SK-N-SH (cell line): ENCODE results near the gene HLA-DRB1. TPM values are rescaled to one million over a fixed set of nuclear protein-coding genes. Genes with fewer than 3 reads are reported as not detected.
"Not testable (repeated sequence)": the region's sequence is repeated elsewhere in the genome, so short reads cannot be mapped to it uniquely, and the experiment has no call there.

Experiments
- CTCF ChIA-PET: fragments of 300-600, 350-600 bp; formaldehyde crosslinking; extraction: SDS; loops from one replicate; lab custom pipeline; 2021; lab: Yijun Ruan, JAX
- POLR2A ChIA-PET: fragments of 350-600 bp; sonication (Branson Sonifier 250); formaldehyde crosslinking; extraction: SDS; loops from one replicate; lab custom pipeline; 2020; ENCODE audit warnings: antibody characterized with exemption, inconsistent platforms; lab: Yijun Ruan, JAX
- DNase-seq: peaks from one replicate; pipeline ENCODE4 v3.0.0; 2012
- H2AFZ ChIP-seq: fragments of 200-600 bp; sonication (generic); 2 replicates; pipeline ENCODE4 v1.8.1; 2016; ENCODE audit warnings: antibody characterized with exemption, mild to moderate bottlenecking, low read depth
- H3F3A ChIP-seq: fragments of 200-600 bp; sonication (generic); replicated peaks from 2 replicates; pipeline ENCODE3; 2016; ENCODE audit warnings: antibody characterized with exemption, mild to moderate bottlenecking; ENCODE audit not compliant: insufficient read depth
- H3K27ac ChIP-seq, 2 experiments: fragments of 200-500 bp in 1 of 2; fragments of 200-600 bp in 1 of 2; sonication (Bioruptor generic) in 1 of 2; sonication (generic), shearing (Covaris generic) in 1 of 2; 2 replicates each; pipeline versions ENCODE4 v1.5.1 to v1.6.1; 2014 to 2016; ENCODE audit warnings: low read depth in 2 of 2, inconsistent platforms in 1 of 2, low read length in 1 of 2, mild to moderate bottlenecking in 1 of 2, mixed read lengths in 1 of 2
- H3K27me3 ChIP-seq: fragments of 200-600 bp; sonication (generic), shearing (Covaris generic); 2 replicates; pipeline ENCODE4 v1.6.1; 2016; ENCODE audit warnings: mixed run types; ENCODE audit not compliant: insufficient read depth
- H3K36me3 ChIP-seq, 2 experiments: fragments of 200-500 bp in 1 of 2; fragments of 200-600 bp in 1 of 2; sonication (Bioruptor generic) in 1 of 2; sonication (generic) in 1 of 2; replicated peaks in 1 of 2; 2 replicates each; pipeline versions ENCODE3 to v1.5.1; 2014 to 2016; ENCODE audit warnings: low read length in 1 of 2, mild to moderate bottlenecking in 1 of 2; ENCODE audit not compliant: insufficient read depth in 2 of 2, control insufficient read depth in 1 of 2
- H3K4me1 ChIP-seq, 2 experiments: fragments of 200-500 bp in 1 of 2; fragments of 200-600 bp in 1 of 2; sonication (Bioruptor generic) in 1 of 2; sonication (generic), shearing (Covaris generic) in 1 of 2; 2 replicates each; pipeline versions ENCODE4 v1.5.1 to v1.6.1; 2014 to 2016; ENCODE audit warnings: low read depth in 1 of 2, low read length in 1 of 2, mixed run types in 1 of 2; ENCODE audit not compliant: insufficient read depth in 2 of 2, control insufficient read depth in 1 of 2
- H3K4me2 ChIP-seq: fragments of 200-600 bp; sonication (generic), shearing (Covaris generic); 2 replicates; pipeline ENCODE4 v1.6.1; 2017; ENCODE audit warnings: mixed run types
- H3K4me3 ChIP-seq, 2 experiments: fragments of 200-500 bp in 1 of 2; fragments of 200-600 bp in 1 of 2; sonication (Bioruptor generic) in 1 of 2; sonication (generic), shearing (Covaris generic) in 1 of 2; 2 replicates each; pipeline versions ENCODE4 v1.5.1 to v1.8.1; 2014 to 2016; ENCODE audit warnings: low read depth in 2 of 2, inconsistent platforms in 1 of 2, low read length in 1 of 2, mild to moderate bottlenecking in 1 of 2, mixed read lengths in 1 of 2, moderate library complexity in 1 of 2
- H3K79me2 ChIP-seq: fragments of 200-600 bp; sonication (generic); 2 replicates; pipeline ENCODE4 v1.8.1; 2017; ENCODE audit warnings: mild to moderate bottlenecking; ENCODE audit not compliant: insufficient read depth
- H3K9ac ChIP-seq: fragments of 200-600 bp; sonication (generic); 2 replicates; pipeline ENCODE4 v1.6.1; 2017; ENCODE audit warnings: mixed run types
- H3K9me2 ChIP-seq: fragments of 200-600 bp; sonication (generic); 2 replicates; pipeline ENCODE4 v1.6.1; 2017; ENCODE audit warnings: mixed run types
- H3K9me3 ChIP-seq: fragments of 200-600 bp; sonication (generic); 2 replicates; pipeline ENCODE4 v1.6.1; 2017; ENCODE audit warnings: mixed run types, mild to moderate bottlenecking, moderate library complexity
- H4K20me1 ChIP-seq: fragments of 200-600 bp; sonication (generic); 2 replicates; pipeline ENCODE4 v1.6.1; 2017; ENCODE audit warnings: mild to moderate bottlenecking, mixed run types; ENCODE audit not compliant: insufficient read depth
- CHD2 ChIP-seq: fragments of 150-350 bp; IDR thresholded peaks from 2 replicates; pipeline ENCODE4 v1.6.1; 2018; ENCODE audit warnings: low read length; ENCODE audit not compliant: partially characterized antibody
- ELF1 ChIP-seq: IDR thresholded peaks from 2 replicates; pipeline ENCODE4 v1.4.0; 2012
- EZH2phosphoT487 ChIP-seq: fragments of 200-600 bp; sonication (generic); IDR thresholded peaks from 2 replicates; pipeline ENCODE4 v1.6.1; 2017; ENCODE audit warnings: low read depth, mixed run types, mild to moderate bottlenecking, antibody characterized with exemption, moderate library complexity, borderline replicate concordance
- FOSL2 ChIP-seq: IDR thresholded peaks from 2 replicates; pipeline ENCODE4 v1.4.0; 2012; ENCODE audit warnings: low read depth, mild to moderate bottlenecking, moderate library complexity, borderline replicate concordance
- FOXM1 ChIP-seq: IDR thresholded peaks from 2 replicates; pipeline ENCODE4 v1.4.0; 2012; ENCODE audit warnings: low read depth, mild to moderate bottlenecking
- MXI1 ChIP-seq: IDR thresholded peaks from 2 replicates; pipeline ENCODE4 v1.6.1; 2012; ENCODE audit warnings: mild to moderate bottlenecking, low read depth, low read length, improper control_type of control experiment
- NFIC ChIP-seq: IDR thresholded peaks from 2 replicates; pipeline ENCODE4 v1.4.0; 2012; ENCODE audit warnings: borderline replicate concordance
- RCOR1 ChIP-seq: fragments of 150-350 bp; IDR thresholded peaks from 2 replicates; pipeline ENCODE4 v1.6.1; 2017; ENCODE audit warnings: antibody characterized with exemption, low read length
- RFX5 ChIP-seq: IDR thresholded peaks from 2 replicates; pipeline ENCODE4 v1.6.1; 2012; ENCODE audit warnings: mild to moderate bottlenecking, improper control_type of control experiment, low read length
- RXRA ChIP-seq: IDR thresholded peaks from 2 replicates; pipeline ENCODE4 v1.4.0; 2012; ENCODE audit warnings: low read depth, mild to moderate bottlenecking, borderline replicate concordance
- USF2 ChIP-seq: fragments of 150-350 bp; IDR thresholded peaks from 2 replicates; pipeline ENCODE4 v1.6.1; 2017; ENCODE audit warnings: antibody characterized with exemption, low read length, low read depth, borderline replicate concordance
- WGBS: methylation state at CpG from one replicate; pipeline ENCODE4 v1.1.6; 2017; ENCODE audit warnings: low lambda C conversion rate; 5-methylcytosine and 5-hydroxymethylcytosine counted together
- polyA plus RNA-seq, 3 experiments: library from polyadenylated mRNA; depleted of rRNA; stranded (reverse); fragments of >200 nt; gene quantifications; 2 replicates each; pipeline ENCODE4 v1.2.3, GENCODE V29; 2012
- TF ChIP-seq, protein P1 (sequence below): IDR thresholded peaks from 2 replicates; pipeline ENCODE4 v1.4.0; 2012; ENCODE audit warnings: low read depth, borderline replicate concordance

Gene HLA-DRB1
- polyA plus RNA-seq, 1 of the 3 experiments (the other 2 are of a cell fraction), result not detected

DNA sequence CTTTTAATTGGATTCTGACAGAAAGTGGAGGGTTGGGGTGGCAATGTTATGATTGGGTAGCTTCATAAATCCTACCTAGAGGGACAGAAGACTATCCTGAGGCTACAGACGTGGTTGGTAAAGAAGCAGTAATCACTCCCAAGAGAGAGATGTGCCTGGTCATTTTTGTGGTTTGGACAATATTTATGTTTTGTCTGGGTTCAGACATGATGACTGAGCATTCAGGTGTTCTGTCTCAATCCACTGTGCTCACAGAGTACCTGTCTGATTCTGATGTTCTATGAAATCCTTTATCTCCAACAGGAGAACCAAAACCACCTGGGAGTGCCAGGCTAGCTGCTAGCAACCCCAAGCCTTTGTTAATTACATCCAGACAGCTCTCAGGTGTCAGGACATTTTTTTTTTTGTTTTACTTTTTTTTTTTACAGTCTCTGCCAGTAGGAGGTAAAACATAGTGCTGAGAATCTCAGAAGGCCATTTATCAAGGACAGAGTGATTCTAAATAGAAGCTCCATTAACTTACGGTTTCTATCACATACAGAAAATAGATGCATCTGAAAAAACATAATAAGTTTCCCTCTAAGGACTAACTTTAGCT lies 46.0 kb upstream of the HLA-DRB1 start:
- H3K9me2 ChIP-seq, result no peaks in the 10 kb centered on the region
- H3K4me3 ChIP-seq, result no peak overlapping the region
- H3K27me3 ChIP-seq, result no peaks in the 10 kb centered on the region
- ChIA-PET POLR2A (no interaction called here), CTCF (no interaction called here)
- no peaks in the 10 kb centered on the region for H3F3A ChIP-seq
- no peak overlapping the region for H2AFZ ChIP-seq
- no peak for TF ChIP-seq FOXM1
- TF ChIP-seq RFX5, result no peak
- TF ChIP-seq EZH2phosphoT487, result no peak
- no peak for TF ChIP-seq RXRA
- no peak for TF ChIP-seq USF2
- TF ChIP-seq CHD2, result no peak
- TF ChIP-seq, protein P1, sequence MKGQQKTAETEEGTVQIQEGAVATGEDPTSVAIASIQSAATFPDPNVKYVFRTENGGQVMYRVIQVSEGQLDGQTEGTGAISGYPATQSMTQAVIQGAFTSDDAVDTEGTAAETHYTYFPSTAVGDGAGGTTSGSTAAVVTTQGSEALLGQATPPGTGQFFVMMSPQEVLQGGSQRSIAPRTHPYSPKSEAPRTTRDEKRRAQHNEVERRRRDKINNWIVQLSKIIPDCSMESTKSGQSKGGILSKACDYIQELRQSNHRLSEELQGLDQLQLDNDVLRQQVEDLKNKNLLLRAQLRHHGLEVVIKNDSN, result no peak
- TF ChIP-seq FOSL2, result no peak
- TF ChIP-seq MXI1, result no peak
- no peak for TF ChIP-seq ELF1
- WGBS, result 2% methylated on average over 2 of the region's 2 CpGs
- H4K20me1 ChIP-seq, result no peaks in the 10 kb centered on the region
- H3K79me2 ChIP-seq, result no peaks in the 10 kb centered on the region
- no peaks in the 10 kb centered on the region for H3K9me3 ChIP-seq
- H3K4me1 ChIP-seq, result no peaks in the 10 kb centered on the region
- DNase-seq, result no peak
- no peak overlapping the region for H3K4me2 ChIP-seq
- H3K27ac ChIP-seq, result no peak overlapping the region
- no peaks in the 10 kb centered on the region for H3K36me3 ChIP-seq
- no peak overlapping the region for H3K9ac ChIP-seq

DNA sequence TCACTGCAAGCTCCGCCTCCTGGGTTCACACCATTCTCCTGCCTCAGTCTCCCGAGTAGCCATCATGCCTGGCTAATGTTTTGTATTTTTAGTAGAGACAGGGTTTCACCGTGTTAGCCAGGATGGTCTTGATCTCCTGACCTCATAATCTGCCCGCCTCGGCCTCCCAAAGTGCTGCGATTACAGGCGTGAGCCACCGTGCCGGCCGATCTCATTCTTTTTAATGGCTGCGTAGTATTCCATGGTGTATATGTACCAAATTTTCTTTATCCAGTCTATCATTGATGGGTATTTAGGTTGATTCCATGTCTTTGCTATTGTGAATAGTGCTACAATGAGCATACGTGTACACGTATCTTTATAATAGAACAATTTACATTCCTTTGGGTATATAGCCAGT lies 40.1 kb upstream of the HLA-DRB1 start:
- H2AFZ ChIP-seq, H4K20me1 ChIP-seq, H3F3A ChIP-seq, H3K27ac ChIP-seq, POLR2A ChIA-PET, CTCF ChIA-PET, DNase-seq, H3K36me3 ChIP-seq, H3K4me2 ChIP-seq, H3K79me2 ChIP-seq, H3K9me3 ChIP-seq, H3K9ac ChIP-seq, H3K9me2 ChIP-seq, H3K27me3 ChIP-seq, H3K4me1 ChIP-seq, H3K4me3 ChIP-seq: not testable (repeated sequence)
- 39% methylated on average over 2 of the region's 13 CpGs for WGBS

DNA sequence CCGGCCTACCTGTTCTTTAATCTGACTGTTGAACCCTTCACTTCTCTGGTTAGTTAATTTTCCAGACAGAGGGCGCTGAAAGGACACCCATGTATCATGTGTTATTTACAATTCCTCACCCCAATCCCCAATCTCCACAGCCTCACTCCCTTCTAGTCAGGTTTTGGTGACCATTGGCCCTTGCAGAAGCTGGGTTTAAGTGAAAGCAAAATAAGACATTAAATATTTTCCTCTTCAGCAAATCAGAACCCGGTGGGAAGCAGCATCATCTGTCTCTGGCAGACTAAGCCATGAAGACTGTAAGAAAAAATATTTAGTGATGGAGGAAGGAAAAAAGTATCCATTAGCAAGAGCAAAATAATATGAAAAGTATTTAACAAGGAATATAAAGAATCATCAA lies 38.2 kb upstream of the HLA-DRB1 start:
- no peak overlapping the region for H3K4me3 ChIP-seq
- no peak for TF ChIP-seq RCOR1
- no peak for TF ChIP-seq NFIC
- H3K9me2 ChIP-seq, result no peaks in the 10 kb centered on the region
- H2AFZ ChIP-seq, result no peak overlapping the region
- H3K9me3 ChIP-seq, result no peaks in the 10 kb centered on the region
- no peak overlapping the region for H3K27ac ChIP-seq
- no peak overlapping the region for H3K9ac ChIP-seq
- H3K27me3 ChIP-seq, result no peaks in the 10 kb centered on the region
- H3K4me1 ChIP-seq, result no peaks in the 10 kb centered on the region
- H3F3A ChIP-seq, result no peaks in the 10 kb centered on the region
- ChIA-PET POLR2A (no interaction called here), CTCF (no interaction called here)
- no peak for DNase-seq
- H3K4me2 ChIP-seq, result no peak overlapping the region
- no peaks in the 10 kb centered on the region for H3K79me2 ChIP-seq
- no peaks in the 10 kb centered on the region for H3K36me3 ChIP-seq
- H4K20me1 ChIP-seq, result no peaks in the 10 kb centered on the region
- 3% methylated on average over 3 of the region's 3 CpGs for WGBS
